LNCAP (cell line): ENCODE results near the gene PRKCA.

Experiments used
- CTCF ChIP-seq: fragments of 450-650 bp; IDR thresholded peaks from 2 replicates; pipeline ENCODE4 v1.5.1; 2017; ENCODE audit warnings: mild to moderate bottlenecking

PRKCA gene

GRCh38 chr17:66432411-66432957 lies 130.1 kb downstream of the PRKCA start:
- TF ChIP-seq CTCF, result no peak

- TF ChIP-seq CTCF, result no peak
Measured at GRCh38 chr17:66432996-66433551, 130.7 kb downstream of the PRKCA start.

- TF ChIP-seq CTCF, result no peak
Measured at GRCh38 chr17:66435182-66435581, 132.8 kb downstream of the PRKCA start.

GRCh38 chr17:66436631-66437030 lies 134.2 kb downstream of the PRKCA start:
- no peak for TF ChIP-seq CTCF

- no peak for TF ChIP-seq CTCF
Measured at GRCh38 chr17:66437476-66438026, 135.1 kb downstream of the PRKCA start.

- TF ChIP-seq CTCF, result no peak
Measured at GRCh38 chr17:66438101-66438500, 135.7 kb downstream of the PRKCA start.

GRCh38 chr17:66441101-66441661 lies 138.8 kb downstream of the PRKCA start:
- TF ChIP-seq CTCF, result no peak
